Measurements from ENCODE around the gene SPIN1. TPM values are rescaled to one million over a fixed set of nuclear protein-coding genes. Genes with fewer than 3 reads are reported as not detected.
"Not testable (repeated sequence)": the region's sequence is repeated elsewhere in the genome, so short reads cannot be mapped to it uniquely, and the experiment has no call there.

Gene SPIN1
- total RNA-seq, 1 experiment from 2014 or later: 105 TPM

GRCh38 chr9:88373045-88373444, 15.2 kb upstream of the SPIN1 start:
- Histone ChIP-seq H3K27me3 (replicated peaks) (no peaks in the 10 kb centered on the region), H3K36me3 (no peaks in the 10 kb centered on the region), H3K4me3 (no peak overlapping the region), H3K9me3 (replicated peaks) (0 out of 2 replicates have a peak, but pooled peaks cover 2% of the 10 kb centered on the region), H3K27ac (no peak overlapping the region), H3K4me1 (replicated peaks) (no peaks in the 10 kb centered on the region)
- DNase-seq (ENCODE audit: low read depth in 1 of 2, low spot score in 2 of 2): no peak

- H3K9me3 ChIP-seq (replicated peaks): no peaks in the 10 kb centered on the region
- no peak overlapping the region for H3K4me3 ChIP-seq
- H3K27me3 ChIP-seq (replicated peaks): no peaks in the 10 kb centered on the region
- no peak overlapping the region for H3K27ac ChIP-seq
- no peaks in the 10 kb centered on the region for H3K4me1 ChIP-seq (replicated peaks)
- H3K36me3 ChIP-seq: no peaks in the 10 kb centered on the region
- no peak for DNase-seq (ENCODE audit: low read depth in 1 of 2, low spot score in 2 of 2)
Observed at GRCh38 chr9:88378317-88378716, 9.9 kb upstream of the SPIN1 start.

GRCh38 chr9:88379352-88379751, 8.9 kb upstream of the SPIN1 start:
- no peak for DNase-seq (ENCODE audit: low read depth in 1 of 2, low spot score in 2 of 2)
- H3K4me1 ChIP-seq (replicated peaks): no peaks in the 10 kb centered on the region
- no peaks in the 10 kb centered on the region for H3K27me3 ChIP-seq (replicated peaks)
- no peaks in the 10 kb centered on the region for H3K36me3 ChIP-seq
- H3K4me3 ChIP-seq: no peak overlapping the region
- no peaks in the 10 kb centered on the region for H3K9me3 ChIP-seq (replicated peaks)
- no peak overlapping the region for H3K27ac ChIP-seq

- Histone ChIP-seq H3K4me3 (no peak overlapping the region), H3K27me3 (replicated peaks) (no peaks in the 10 kb centered on the region), H3K27ac (no peak overlapping the region), H3K4me1 (replicated peaks) (no peaks in the 10 kb centered on the region), H3K9me3 (replicated peaks) (no peaks in the 10 kb centered on the region), H3K36me3 (no peaks in the 10 kb centered on the region)
- no peak for DNase-seq (ENCODE audit: low read depth in 1 of 2, low spot score in 2 of 2)
Observed at GRCh38 chr9:88380118-88380517, 8.1 kb upstream of the SPIN1 start.

GRCh38 chr9:88381322-88381721, 6.9 kb upstream of the SPIN1 start:
- H3K36me3 ChIP-seq; H3K27me3 ChIP-seq (replicated peaks); H3K27ac ChIP-seq; DNase-seq (ENCODE audit: low read depth in 1 of 2, low spot score in 2 of 2); H3K4me1 ChIP-seq (replicated peaks); H3K9me3 ChIP-seq (replicated peaks); H3K4me3 ChIP-seq: not testable (repeated sequence)

- H3K36me3 ChIP-seq: 0 out of 2 replicates have a peak, but pooled peaks cover 6% of the 10 kb centered on the region
Observed at GRCh38 chr9:88383176-88383575, 5.1 kb upstream of the SPIN1 start.

GRCh38 chr9:88386137-88386536, 2.1 kb upstream of the SPIN1 start:
- not testable (repeated sequence) for H3K27me3 ChIP-seq (replicated peaks); H3K9me3 ChIP-seq (replicated peaks); H3K27ac ChIP-seq; DNase-seq (ENCODE audit: low read depth in 1 of 2, low spot score in 2 of 2); H3K4me3 ChIP-seq
- Histone ChIP-seq H3K36me3 (peaks cover 29% of the 10 kb centered on the region), H3K4me1 (replicated peaks) (peaks cover 25% of the 10 kb centered on the region)

More at GRCh38 chr9:88383176-88383575, 5.1 kb upstream of the SPIN1 start:
- Histone ChIP-seq H3K4me3 (no peak overlapping the region), H3K4me1 (replicated peaks) (peaks cover 11% of the 10 kb centered on the region), H3K27ac (no peak overlapping the region), H3K27me3 (replicated peaks) (no peaks in the 10 kb centered on the region), H3K9me3 (replicated peaks) (no peaks in the 10 kb centered on the region)
- DNase-seq (ENCODE audit: low read depth in 1 of 2, low spot score in 2 of 2): no peak

GRCh38 chr9:88387036-88387551, 1.1 kb upstream of the SPIN1 start:
- no peak overlapping the region; the same call in 1 of the 2 replicates for H3K27ac ChIP-seq
- no peaks in the 10 kb centered on the region for H3K27me3 ChIP-seq (replicated peaks)
- no peak for DNase-seq (ENCODE audit: low read depth in 1 of 2, low spot score in 2 of 2)
- peak overlapping the region; percentile 98 for H3K4me3 ChIP-seq
- H3K4me1 ChIP-seq (replicated peaks): peaks cover 25% of the 10 kb centered on the region
- H3K36me3 ChIP-seq: peaks cover 39% of the 10 kb centered on the region
- H3K9me3 ChIP-seq (replicated peaks): no peaks in the 10 kb centered on the region

- peak; percentile 46 to 65 for DNase-seq (ENCODE audit: low read depth in 1 of 2, low spot score in 2 of 2)
- Histone ChIP-seq H3K27ac (peak overlapping the region; percentile 94), H3K27me3 (replicated peaks) (no peaks in the 10 kb centered on the region), H3K4me3 (peak overlapping the region; percentile 98), H3K9me3 (replicated peaks) (no peaks in the 10 kb centered on the region), H3K4me1 (replicated peaks) (peaks cover 25% of the 10 kb centered on the region), H3K36me3 (peaks cover 44% of the 10 kb centered on the region)
Observed at GRCh38 chr9:88387552-88388202, 567 bp upstream of the SPIN1 start.

- no peaks in the 10 kb centered on the region for H3K27me3 ChIP-seq (replicated peaks)
- no peaks in the 10 kb centered on the region for H3K9me3 ChIP-seq (replicated peaks)
- peak; percentile 66 to 82 for DNase-seq (ENCODE audit: low read depth in 1 of 2, low spot score in 2 of 2)
- peak overlapping the region; percentile 98 for H3K4me3 ChIP-seq
- H3K27ac ChIP-seq: peak overlapping the region; percentile 94
- peaks cover 47% of the 10 kb centered on the region for H3K36me3 ChIP-seq
- peaks cover 25% of the 10 kb centered on the region for H3K4me1 ChIP-seq (replicated peaks)
Observed at GRCh38 chr9:88388886-88389605, 802 bp downstream of the SPIN1 start.

- Histone ChIP-seq H3K27ac (no peak overlapping the region; the same call in 1 of the 2 replicates), H3K36me3 (peaks cover 53% of the 10 kb centered on the region), H3K9me3 (replicated peaks) (no peaks in the 10 kb centered on the region), H3K4me3 (no peak overlapping the region; the same call in 1 of the 2 replicates), H3K4me1 (replicated peaks) (peaks cover 32% of the 10 kb centered on the region), H3K27me3 (replicated peaks) (no peaks in the 10 kb centered on the region)
- DNase-seq (ENCODE audit: low read depth in 1 of 2, low spot score in 2 of 2): no peak
Observed at GRCh38 chr9:88390371-88390990, 2.2 kb downstream of the SPIN1 start.

GRCh38 chr9:88391236-88391635, 3.0 kb downstream of the SPIN1 start:
- H3K9me3 ChIP-seq (replicated peaks): no peaks in the 10 kb centered on the region
- DNase-seq (ENCODE audit: low read depth in 1 of 2, low spot score in 2 of 2): no peak
- no peaks in the 10 kb centered on the region for H3K27me3 ChIP-seq (replicated peaks)
- H3K4me3 ChIP-seq: no peak overlapping the region
- no peak overlapping the region for H3K27ac ChIP-seq
- peaks cover 37% of the 10 kb centered on the region for H3K4me1 ChIP-seq (replicated peaks)
- H3K36me3 ChIP-seq: peaks cover 52% of the 10 kb centered on the region

- no peak overlapping the region for H3K27ac ChIP-seq
- DNase-seq (ENCODE audit: low read depth in 1 of 2, low spot score in 2 of 2): no peak
- no peaks in the 10 kb centered on the region for H3K9me3 ChIP-seq (replicated peaks)
Observed at GRCh38 chr9:88391921-88392320, 3.7 kb downstream of the SPIN1 start.

GRCh38 chr9:88392549-88392948, 4.3 kb downstream of the SPIN1 start:
- Histone ChIP-seq H3K4me1 (replicated peaks) (peaks cover 44% of the 10 kb centered on the region), H3K27me3 (replicated peaks) (no peaks in the 10 kb centered on the region), H3K27ac (no peak overlapping the region)

More at GRCh38 chr9:88391921-88392320, 3.7 kb downstream of the SPIN1 start:
- H3K36me3 ChIP-seq: peaks cover 50% of the 10 kb centered on the region
- no peak overlapping the region for H3K4me3 ChIP-seq
- H3K4me1 ChIP-seq (replicated peaks): peaks cover 44% of the 10 kb centered on the region
- no peaks in the 10 kb centered on the region for H3K27me3 ChIP-seq (replicated peaks)

More at GRCh38 chr9:88392549-88392948, 4.3 kb downstream of the SPIN1 start:
- H3K9me3 ChIP-seq (replicated peaks): no peaks in the 10 kb centered on the region
- H3K4me3 ChIP-seq: no peak overlapping the region
- peaks cover 50% of the 10 kb centered on the region for H3K36me3 ChIP-seq
- DNase-seq (ENCODE audit: low read depth in 1 of 2, low spot score in 2 of 2): no peak

Measured in SJSA1 (cell line).